Neural cell (in vitro differentiated cells): ENCODE measurements around the gene CD300C. TPM values are rescaled to one million over a fixed set of nuclear protein-coding genes. Genes with fewer than 3 reads are reported as not detected.

ENCODE experiments used
- H2AFZ ChIP-seq: fragments of 200-600, 300-800 bp; sonication (generic), shearing (Covaris generic); 2 replicates; pipeline ENCODE4 v1.6.0; 2014; ENCODE audit warnings: low read depth, mild to moderate bottlenecking, antibody characterized with exemption, low read length, moderate library complexity
- H3F3A ChIP-seq: fragments of 200-600 bp; shearing (Covaris generic); 2 replicates; pipeline ENCODE4 v1.6.1; 2016; ENCODE audit warnings: mild to moderate bottlenecking, moderate library complexity, mixed read lengths, antibody characterized with exemption, low read length; ENCODE audit not compliant: insufficient read depth, poor library complexity, severe bottlenecking
- H3K27ac ChIP-seq: fragments of 200-600, 300-800 bp; sonication (generic), shearing (Covaris generic); 2 replicates; pipeline ENCODE4 v1.5.1; 2014; ENCODE audit warnings: mild to moderate bottlenecking, low read length, moderate library complexity
- H3K27me3 ChIP-seq: fragments of 300-800, 200-600 bp; sonication (generic), shearing (Covaris generic); 2 replicates; pipeline ENCODE4 v1.6.0; 2014; ENCODE audit warnings: mild to moderate bottlenecking, low read depth, low read length, moderate library complexity; ENCODE audit not compliant: insufficient read depth
- H3K36me3 ChIP-seq: fragments of 300-800, 200-600 bp; sonication (generic), shearing (Covaris generic); 2 replicates; pipeline ENCODE4 v1.5.1; 2014; ENCODE audit warnings: mild to moderate bottlenecking, antibody characterized with exemption, low read length, moderate library complexity; ENCODE audit not compliant: insufficient read depth
- H3K4me2 ChIP-seq: fragments of 300-800, 200-600 bp; sonication (generic), shearing (Covaris generic); 2 replicates; pipeline ENCODE4 v1.6.0; 2014; ENCODE audit warnings: mild to moderate bottlenecking, low read length
- H3K4me3 ChIP-seq: fragments of 300-800, 200-600 bp; sonication (generic), shearing (Covaris generic); 2 replicates; pipeline ENCODE4 v1.5.1; 2014; ENCODE audit warnings: mild to moderate bottlenecking, low read length, moderate library complexity
- H3K79me2 ChIP-seq: fragments of 200-600 bp; shearing (Covaris generic); replicated peaks from 2 replicates; pipeline ENCODE4 v1.6.0; 2014; ENCODE audit warnings: mild to moderate bottlenecking, low read length, moderate library complexity; ENCODE audit not compliant: insufficient read depth
- H3K9ac ChIP-seq: fragments of 300-800, 200-600 bp; sonication (generic), shearing (Covaris generic); 2 replicates; pipeline ENCODE4 v1.6.1; 2016; ENCODE audit warnings: mild to moderate bottlenecking, low read length, mixed read lengths
- H3K9me2 ChIP-seq: fragments of 200-600 bp; shearing (Covaris generic); 2 replicates; pipeline ENCODE4 v1.6.1; 2016; ENCODE audit warnings: mild to moderate bottlenecking, low read length, mixed read lengths; ENCODE audit not compliant: insufficient read depth
- H3K9me3 ChIP-seq: fragments of 200-600, 300-800 bp; sonication (generic), shearing (Covaris generic); 2 replicates; pipeline ENCODE4 v1.6.1; 2016; ENCODE audit warnings: mild to moderate bottlenecking, mixed run types, low read length, moderate library complexity, mixed read lengths
- H4K20me1 ChIP-seq: fragments of 200-600 bp; shearing (Covaris generic); 2 replicates; pipeline ENCODE4 v1.6.1; 2016; ENCODE audit warnings: mild to moderate bottlenecking, mixed run types; ENCODE audit not compliant: insufficient read depth
- CTCF ChIP-seq: fragments of 450-650 bp; IDR thresholded peaks from 2 replicates; pipeline ENCODE4 v1.5.1; 2014; ENCODE audit warnings: antibody characterized with exemption, mild to moderate bottlenecking, moderate library complexity; ENCODE audit not compliant: poor library complexity, severe bottlenecking
- EP300 ChIP-seq: fragments of 450-650 bp; conservative IDR thresholded peaks from 2 replicates; pipeline ENCODE4 v1.6.1; 2014; ENCODE audit warnings: antibody characterized with exemption, mild to moderate bottlenecking, moderate library complexity; ENCODE audit not compliant: poor library complexity, severe bottlenecking
- EZH2 ChIP-seq: fragments of 200-600, 300-800 bp; shearing (Covaris generic), sonication (generic); IDR thresholded peaks from 2 replicates; pipeline ENCODE4 v1.6.1; 2014; ENCODE audit warnings: antibody characterized with exemption, low read length, borderline replicate concordance, mild to moderate bottlenecking; ENCODE audit not compliant: insufficient read depth, poor library complexity, severe bottlenecking
- MXI1 ChIP-seq: fragments of 450-650 bp; conservative IDR thresholded peaks from 2 replicates; pipeline ENCODE4 v1.6.1; 2014; ENCODE audit warnings: antibody characterized with exemption, mild to moderate bottlenecking; ENCODE audit not compliant: poor library complexity, severe bottlenecking
- POLR2AphosphoS5 ChIP-seq: IDR thresholded peaks from 2 replicates; pipeline ENCODE4 v1.6.1; 2012
- RAD21 ChIP-seq: fragments of 450-650 bp; conservative IDR thresholded peaks from 2 replicates; pipeline ENCODE4 v1.6.1; 2014; ENCODE audit warnings: antibody characterized with exemption, mild to moderate bottlenecking, moderate library complexity
- REST ChIP-seq: IDR thresholded peaks from 2 replicates; pipeline ENCODE4 v1.6.1; 2012; ENCODE audit warnings: borderline replicate concordance
- SMC3 ChIP-seq: fragments of 450-650 bp; conservative IDR thresholded peaks from 2 replicates; pipeline ENCODE4 v1.6.1; 2014; ENCODE audit warnings: antibody characterized with exemption, mild to moderate bottlenecking, moderate library complexity; ENCODE audit not compliant: poor library complexity
- TAF1 ChIP-seq: IDR thresholded peaks from 2 replicates; pipeline ENCODE4 v1.6.1; 2012; ENCODE audit warnings: low read depth
- polyA plus RNA-seq: library from polyadenylated mRNA; depleted of rRNA; stranded (reverse); fragments of >200 nt; gene quantifications from 2 replicates; pipeline ENCODE4 v1.2.3, GENCODE V29; 2014

The CD300C gene
- polyA plus RNA-seq, 1 donor from 2014 or later: not detected

GRCh38 chr17:74566132-74566753, 20.3 kb upstream of the CD300C start:
- Histone ChIP-seq H3K4me2 (no peak overlapping the region), H3K79me2 (no peaks in the 10 kb centered on the region), H3K9me2 (no peaks in the 10 kb centered on the region), H3K9me3 (no peaks in the 10 kb centered on the region), H3K4me3 (no peak overlapping the region), H3K27ac (no peak overlapping the region), H3K9ac (no peak overlapping the region), H4K20me1 (no peaks in the 10 kb centered on the region), H3F3A (no peaks in the 10 kb centered on the region), H2AFZ (no peak overlapping the region), H3K27me3 (no peaks in the 10 kb centered on the region), H3K36me3 (no peaks in the 10 kb centered on the region)
- TF ChIP-seq CTCF: peak; percentile 50
- peak; percentile 29 for TF ChIP-seq RAD21
- TF ChIP-seq REST: no peak
- no peak for TF ChIP-seq SMC3
- no peak for TF ChIP-seq EZH2

GRCh38 chr17:74565126-74565525, 19.2 kb upstream of the CD300C start:
- H3K9me2 ChIP-seq: no peaks in the 10 kb centered on the region
- no peaks in the 10 kb centered on the region for H3F3A ChIP-seq
- H4K20me1 ChIP-seq: no peaks in the 10 kb centered on the region

More at GRCh38 chr17:74565126-74565525, 19.2 kb upstream of the CD300C start:
- Histone ChIP-seq H3K4me3 (no peak overlapping the region), H2AFZ (no peak overlapping the region), H3K79me2 (no peaks in the 10 kb centered on the region), H3K36me3 (no peaks in the 10 kb centered on the region), H3K27ac (no peak overlapping the region), H3K9me3 (no peaks in the 10 kb centered on the region), H3K9ac (no peak overlapping the region), H3K4me2 (no peak overlapping the region), H3K27me3 (no peaks in the 10 kb centered on the region)
- TF ChIP-seq EZH2 (no peak), TAF1 (no peak), SMC3 (no peak), CTCF (no peak), EP300 (no peak), POLR2AphosphoS5 (no peak), REST (no peak), MXI1 (no peak), RAD21 (no peak)
